Neural progenitor cell (in vitro differentiated cells): Measurements from ENCODE around the gene PLXNA4. TPM values are rescaled to one million over a fixed set of nuclear protein-coding genes. Genes with fewer than 3 reads are reported as not detected.
A peak's percentile ranks its signal among the peaks of the same experiment; 100 is the strongest.

Experiments
- DNase-seq: peaks from one replicate; pipeline ENCODE4 v3.0.0-alpha.2; 2016; ENCODE audit warnings: low spot score
- H2AFZ ChIP-seq: fragments of 200-600 bp; sonication (generic); replicated peaks from 2 replicates; pipeline ENCODE4 v1.6.1; 2016; ENCODE audit warnings: antibody characterized with exemption
- H3F3A ChIP-seq: fragments of 200-600 bp; sonication (generic); 2 replicates; pipeline ENCODE4 v1.6.1; 2016; ENCODE audit warnings: antibody characterized with exemption, low read depth
- H3K27ac ChIP-seq: fragments of 200-600 bp; sonication (generic); 2 replicates; pipeline ENCODE4 v1.5.1; 2016; ENCODE audit warnings: mild to moderate bottlenecking
- H3K27me3 ChIP-seq: fragments of 200-600 bp; sonication (generic); 2 replicates; pipeline ENCODE4 v1.6.1; 2016; ENCODE audit warnings: mild to moderate bottlenecking, moderate library complexity
- H3K36me3 ChIP-seq: fragments of 200-600 bp; sonication (generic); 2 replicates; pipeline ENCODE4 v1.5.1; 2016
- H3K4me1 ChIP-seq: fragments of 200-600 bp; sonication (generic); 2 replicates; pipeline ENCODE4 v1.6.1; 2016; ENCODE audit warnings: mixed run types
- H3K4me2 ChIP-seq: fragments of 200-600 bp; sonication (generic); 2 replicates; pipeline ENCODE4 v1.6.1; 2016
- H3K4me3 ChIP-seq: fragments of 200-600 bp; sonication (generic); 2 replicates; pipeline ENCODE4 v1.5.1; 2016
- H3K79me2 ChIP-seq: fragments of 200-600 bp; sonication (generic); 2 replicates; pipeline ENCODE4 v1.6.1; 2016; ENCODE audit warnings: low read depth
- H3K9ac ChIP-seq: fragments of 200-600 bp; sonication (generic); 2 replicates; pipeline ENCODE4 v1.6.1; 2016
- H3K9me3 ChIP-seq: fragments of 200-600 bp; sonication (generic); 2 replicates; pipeline ENCODE4 v1.5.1; 2016; ENCODE audit warnings: low read depth
- H4K20me1 ChIP-seq: fragments of 200-600 bp; sonication (generic); 2 replicates; pipeline ENCODE4 v1.6.1; 2016; ENCODE audit warnings: low read depth
- H3K27ac Mint-ChIP-seq: 3 replicates; pipeline ENCODE4 v1.8.0; 2021; ENCODE audit warnings: mixed read lengths
- H3K27me3 Mint-ChIP-seq: 2 replicates; pipeline ENCODE4 v1.8.0; 2022; ENCODE audit warnings: low read depth, mild to moderate bottlenecking, inconsistent platforms, moderate library complexity, mixed read lengths; ENCODE audit not compliant: insufficient read depth
- H3K36me3 Mint-ChIP-seq: 3 replicates; pipeline ENCODE4 v1.8.0; 2021; ENCODE audit warnings: mixed read lengths
- H3K4me1 Mint-ChIP-seq: 3 replicates; pipeline ENCODE4 v1.8.0; 2021; ENCODE audit warnings: mixed read lengths
- H3K4me3 Mint-ChIP-seq: 3 replicates; pipeline ENCODE4 v1.8.0; 2021; ENCODE audit warnings: mild to moderate bottlenecking, moderate library complexity, mixed read lengths
- H3K9me3 Mint-ChIP-seq: 3 replicates; pipeline ENCODE4 v1.8.0; 2020; ENCODE audit warnings: mixed read lengths
- CTCF ChIP-seq: fragments of 200-600 bp; sonication (generic); IDR thresholded peaks from 2 replicates; pipeline ENCODE4 v1.5.1; 2017; ENCODE audit warnings: antibody characterized with exemption, mild to moderate bottlenecking
- EZH2 ChIP-seq: fragments of 200-600 bp; sonication (generic); IDR thresholded peaks from 2 replicates; pipeline ENCODE4 v1.6.1; 2017; ENCODE audit warnings: antibody characterized with exemption, mild to moderate bottlenecking, moderate library complexity
- EZH2phosphoT487 ChIP-seq: fragments of 200-600 bp; sonication (generic); IDR thresholded peaks from 2 replicates; pipeline ENCODE4 v1.6.1; 2017; ENCODE audit warnings: antibody characterized with exemption
- total RNA-seq: library from RNA; depleted of rRNA; stranded (reverse); fragments of >200 nt; gene quantifications from 2 replicates; pipeline ENCODE4 v1.2.3, GENCODE V29; 2015; ENCODE audit warnings: low replicate concordance

The PLXNA4 gene
- total RNA-seq, 1 donor from 2014 or later: 0.49 TPM

GRCh38 chr7:132438926-132439325, 137.3 kb downstream of the PLXNA4 start:
- H3K27ac Mint-ChIP-seq: no peak overlapping the region
- H2AFZ ChIP-seq: no peak overlapping the region
- no peak overlapping the region for H3K27ac ChIP-seq
- no peak overlapping the region for H3K9ac ChIP-seq
- H3K27me3 Mint-ChIP-seq: peaks cover 7% of the 10 kb centered on the region
- H3K4me2 ChIP-seq: no peak overlapping the region
- H3K36me3 Mint-ChIP-seq: no peaks in the 10 kb centered on the region
- TF ChIP-seq EZH2phosphoT487: no peak
- no peak for TF ChIP-seq EZH2
- TF ChIP-seq CTCF: no peak
- peaks cover 6% of the 10 kb centered on the region for H3F3A ChIP-seq
- H3K4me1 Mint-ChIP-seq: peaks cover 18% of the 10 kb centered on the region
- H3K27me3 ChIP-seq: no peaks in the 10 kb centered on the region
- H3K4me3 ChIP-seq: no peak overlapping the region
- no peaks in the 10 kb centered on the region for H3K9me3 Mint-ChIP-seq
- H3K4me1 ChIP-seq: peaks cover 18% of the 10 kb centered on the region
- H3K4me3 Mint-ChIP-seq: no peak overlapping the region
- no peaks in the 10 kb centered on the region for H3K9me3 ChIP-seq
- DNase-seq: no peak
- H4K20me1 ChIP-seq: no peaks in the 10 kb centered on the region
- no peaks in the 10 kb centered on the region for H3K36me3 ChIP-seq
- H3K79me2 ChIP-seq: no peaks in the 10 kb centered on the region

- Histone ChIP-seq H3F3A (no peaks in the 10 kb centered on the region), H4K20me1 (no peaks in the 10 kb centered on the region), H3K4me1 (peaks cover 9% of the 10 kb centered on the region), H3K79me2 (no peaks in the 10 kb centered on the region), H3K27ac (no peak overlapping the region), H2AFZ (peak overlapping the region; percentile 63), H3K36me3 (no peaks in the 10 kb centered on the region), H3K9me3 (no peaks in the 10 kb centered on the region), H3K27me3 (no peaks in the 10 kb centered on the region), H3K4me3 (no peak overlapping the region), H3K4me2 (no peak overlapping the region), H3K9ac (no peak overlapping the region)
- no peak for DNase-seq
- no peak overlapping the region for H3K4me3 Mint-ChIP-seq
- no peak overlapping the region for H3K27ac Mint-ChIP-seq
- H3K4me1 Mint-ChIP-seq: peaks cover 11% of the 10 kb centered on the region
- peaks cover 4% of the 10 kb centered on the region for H3K27me3 Mint-ChIP-seq
- no peaks in the 10 kb centered on the region for H3K36me3 Mint-ChIP-seq
- no peaks in the 10 kb centered on the region for H3K9me3 Mint-ChIP-seq
- no peak for TF ChIP-seq EZH2
- TF ChIP-seq EZH2phosphoT487: no peak
Measured at GRCh38 chr7:132437730-132438129, 138.5 kb downstream of the PLXNA4 start.

- DNase-seq: no peak
- no peak overlapping the region for H3K27ac Mint-ChIP-seq
- Histone ChIP-seq H3K27ac (no peak overlapping the region), H3F3A (no peaks in the 10 kb centered on the region), H3K4me1 (no peaks in the 10 kb centered on the region), H3K27me3 (no peaks in the 10 kb centered on the region), H3K4me2 (no peak overlapping the region), H3K36me3 (no peaks in the 10 kb centered on the region), H2AFZ (no peak overlapping the region), H4K20me1 (no peaks in the 10 kb centered on the region), H3K4me3 (no peak overlapping the region), H3K9ac (no peak overlapping the region), H3K79me2 (no peaks in the 10 kb centered on the region), H3K9me3 (no peaks in the 10 kb centered on the region)
- H3K27me3 Mint-ChIP-seq: peaks cover 4% of the 10 kb centered on the region
- H3K4me1 Mint-ChIP-seq: peaks cover 8% of the 10 kb centered on the region
- no peaks in the 10 kb centered on the region for H3K36me3 Mint-ChIP-seq
- H3K4me3 Mint-ChIP-seq: no peak overlapping the region
- TF ChIP-seq EZH2phosphoT487: no peak
- no peak for TF ChIP-seq CTCF
- no peak for TF ChIP-seq EZH2
- no peaks in the 10 kb centered on the region for H3K9me3 Mint-ChIP-seq
Measured at GRCh38 chr7:132436121-132436520, 140.1 kb downstream of the PLXNA4 start.

- H3K27ac ChIP-seq: no peak overlapping the region
- H3K27ac Mint-ChIP-seq: peak overlapping the region; percentile 84
- H3K4me3 ChIP-seq: no peak overlapping the region
- H3K4me3 Mint-ChIP-seq: no peak overlapping the region
- no peak overlapping the region for H2AFZ ChIP-seq
- H3K27me3 Mint-ChIP-seq: peaks cover 2% of the 10 kb centered on the region
- H3K4me1 Mint-ChIP-seq: peaks cover 8% of the 10 kb centered on the region
- H4K20me1 ChIP-seq: no peaks in the 10 kb centered on the region
- TF ChIP-seq EZH2phosphoT487 (no peak), EZH2 (no peak), CTCF (no peak)
- H3K9me3 ChIP-seq: no peaks in the 10 kb centered on the region
- H3F3A ChIP-seq: no peaks in the 10 kb centered on the region
- H3K79me2 ChIP-seq: no peaks in the 10 kb centered on the region
- H3K27me3 ChIP-seq: no peaks in the 10 kb centered on the region
- H3K4me2 ChIP-seq: no peak overlapping the region
- DNase-seq: peak; percentile 40
- no peaks in the 10 kb centered on the region for H3K36me3 Mint-ChIP-seq
- no peaks in the 10 kb centered on the region for H3K9me3 Mint-ChIP-seq
- H3K9ac ChIP-seq: no peak overlapping the region
- H3K4me1 ChIP-seq: no peaks in the 10 kb centered on the region
- no peaks in the 10 kb centered on the region for H3K36me3 ChIP-seq
Measured at GRCh38 chr7:132435016-132435990, 141.0 kb downstream of the PLXNA4 start.
